Heart right ventricle (tissue), 16 donors: ENCODE data around the gene ACOXL. TPM values are rescaled to one million over a fixed set of nuclear protein-coding genes. Genes with fewer than 3 reads are reported as not detected.

Source experiments
- ATAC-seq, 8 donors: fragments of 200-7000 bp; cut with Tn5 transposase; one replicate each; pipeline ENCODE4 v1.9.1; 2020; ENCODE audit warnings: mild to moderate bottlenecking in 8 of 8, moderate library complexity in 8 of 8, moderate number of reproducible peaks in 1 of 8
- DNase-seq, 2 donors: peaks; one replicate each; pipeline ENCODE4 v3.0.0-alpha.2; 2020
- H3K27ac ChIP-seq, 10 donors: fragments of 200-600 bp; sonication (generic) in 2 of 10; one replicate each; pipeline versions ENCODE4 v1.5.0 to v1.8.0; 2020 to 2022; ENCODE audit warnings: mild to moderate bottlenecking in 3 of 10
- H3K27me3 ChIP-seq, 7 donors: fragments of 200-600 bp; one replicate each; pipeline ENCODE4 v1.8.0; 2021 to 2022; ENCODE audit warnings: mild to moderate bottlenecking in 2 of 7
- H3K36me3 ChIP-seq, 9 donors: fragments of 200-600 bp; sonication (generic) in 1 of 9; one replicate each; pipeline versions ENCODE4 v1.5.0 to v1.8.0; 2020 to 2022; ENCODE audit warnings: mild to moderate bottlenecking in 2 of 9
- H3K4me1 ChIP-seq, 9 donors: fragments of 200-600 bp; sonication (generic) in 1 of 9; one replicate each; pipeline versions ENCODE4 v1.5.0 to v1.8.0; 2020 to 2022; ENCODE audit warnings: mild to moderate bottlenecking in 4 of 9
- H3K4me3 ChIP-seq, 10 donors: fragments of 200-600 bp; sonication (generic) in 2 of 10; one replicate each; pipeline versions ENCODE4 v1.5.0 to v1.8.0; 2020 to 2022; ENCODE audit warnings: mild to moderate bottlenecking in 7 of 10, moderate library complexity in 2 of 10
- H3K9me3 ChIP-seq, 11 donors: fragments of 200-600 bp in 10 of 11; sonication (generic) in 2 of 11; one replicate each; pipeline versions ENCODE4 v1.5.0 to v1.8.0; 2013 to 2022; ENCODE audit warnings: mild to moderate bottlenecking in 2 of 11, control low read depth in 1 of 11, moderate library complexity in 1 of 11
- WGBS, 2 donors: extraction: QIAGEN DNeasy Blood & Tissue Kit; methylation state at CpG; one replicate each; pipeline ENCODE4 v1.1.7; 2013; ENCODE audit warnings: inconsistent platforms in 1 of 2; 5-methylcytosine and 5-hydroxymethylcytosine counted together
- intact Hi-C, 10 donors: fragments of 100-400 bp; cut with DNase I; formaldehyde crosslinking; loops; one replicate each; pipeline versions ENCODE4 v1.11.1 to v1.14.2; 2022
- polyA plus RNA-seq, 2 donors: library from polyadenylated mRNA; stranded (reverse); fragments of 200-250 nt; gene quantifications; one replicate each; pipeline ENCODE4 v1.2.3, GENCODE V29; 2013
- total RNA-seq, 10 donors: library from RNA; stranded (reverse); fragmentation: NEBNext Ultra II Directional in 3 of 10; extraction: Animal tissue kit (Norgen Biotek cat#: 25700) in 3 of 10; gene quantifications; one replicate each; pipeline versions ENCODE4 v1.2.1 to v1.2.4, GENCODE V29; 2021 to 2023
- TF ChIP-seq, protein P1 (sequence below), 9 donors: fragments of 200-600 bp; sonication (generic) in 2 of 9; IDR thresholded peaks; one replicate each; pipeline versions ENCODE4 v1.5.0 to v1.8.0; 2021 to 2022; ENCODE audit warnings: antibody characterized with exemption in 9 of 9, mild to moderate bottlenecking in 5 of 9, moderate library complexity in 1 of 9
- donor health status: Arrhythmogenic right ventricular cardiomyopathy.
- donor health status: ischemic (EF 13 %, LVEDD 7.1; RV severe dilation, severe dysfunction).
- donor health status: healthy with polysubstance abuse.
- donor health status: DM: no; HTN: yes; CAD: no.
- donor health status: DM: no; HTN: no; CAD: no.
- donor health status: ischemic (EF 25% LVEDD 6.9; RV normal size, moderate dysfunction).
- donor health status: ischemic (EF 25% LVEDD 5.7; RV mildly dilated, moderate dysfunction).
- donor health status: healthy.
- donor health status: DM: yes; HTN: yes; CAD: no.
- donor health status: Ischemic cardiomyopathy.
- donor health status: ischemic (EF 35%, LVEDD 5.7; RV mildly dilated, moderate dysfunction).
- donor health status: nonischemic (EF 11% LVEDD 7.7; RV severe dilation, severe dysfunction).
- donor health status: DM: yes; HTN: yes; CAD: no.
- donor health status: PGD.
- donor health status: ischemic (EF 29% LVEDD 5.4; RV normal size, mild dysfunction).
- donor health status: nonischemic (EF 23%, LVEDD 6.1; RV moderate dilation, normal function).

The ACOXL gene
- total and polyA plus RNA-seq, 12 donors, result not detected

- Histone ChIP-seq H3K4me1 (no peaks in the 10 kb centered on the region), H3K27me3 (peaks cover 0 to 43% (median 28%) of the 10 kb centered on the region in 7 donors), H3K36me3 (no peaks in the 10 kb centered on the region), H3K9me3 (no peaks in the 10 kb centered on the region), H3K27ac (no peak overlapping the region), H3K4me3 (no peak overlapping the region)
- ATAC-seq (no peak), DNase-seq (no peak)
- WGBS, 2 donors, result 84 to 90% methylated on average over 5 of the region's 5 CpGs
- TF ChIP-seq, protein P1, sequence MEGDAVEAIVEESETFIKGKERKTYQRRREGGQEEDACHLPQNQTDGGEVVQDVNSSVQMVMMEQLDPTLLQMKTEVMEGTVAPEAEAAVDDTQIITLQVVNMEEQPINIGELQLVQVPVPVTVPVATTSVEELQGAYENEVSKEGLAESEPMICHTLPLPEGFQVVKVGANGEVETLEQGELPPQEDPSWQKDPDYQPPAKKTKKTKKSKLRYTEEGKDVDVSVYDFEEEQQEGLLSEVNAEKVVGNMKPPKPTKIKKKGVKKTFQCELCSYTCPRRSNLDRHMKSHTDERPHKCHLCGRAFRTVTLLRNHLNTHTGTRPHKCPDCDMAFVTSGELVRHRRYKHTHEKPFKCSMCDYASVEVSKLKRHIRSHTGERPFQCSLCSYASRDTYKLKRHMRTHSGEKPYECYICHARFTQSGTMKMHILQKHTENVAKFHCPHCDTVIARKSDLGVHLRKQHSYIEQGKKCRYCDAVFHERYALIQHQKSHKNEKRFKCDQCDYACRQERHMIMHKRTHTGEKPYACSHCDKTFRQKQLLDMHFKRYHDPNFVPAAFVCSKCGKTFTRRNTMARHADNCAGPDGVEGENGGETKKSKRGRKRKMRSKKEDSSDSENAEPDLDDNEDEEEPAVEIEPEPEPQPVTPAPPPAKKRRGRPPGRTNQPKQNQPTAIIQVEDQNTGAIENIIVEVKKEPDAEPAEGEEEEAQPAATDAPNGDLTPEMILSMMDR (IDR thresholded peaks at IDR 0.05), result no peak
- intact Hi-C loops, result loop anchor here in 1 of 10 donors (10.0 kb wide), 1 partner anchor 180 kb away; no protein-coding TSS in a partner anchor
These were observed 132.8 kb downstream of the ACOXL start for GRCh38 chr2:110865188-110865587.

GRCh38 chr2:110866045-110866444, 133.7 kb downstream of the ACOXL start:
- no peak overlapping the region for H3K27ac ChIP-seq
- TF ChIP-seq, protein P1 (IDR thresholded peaks at IDR 0.05), result no peak
- peaks cover 0 to 38% (median 20%) of the 10 kb centered on the region in 7 donors for H3K27me3 ChIP-seq
- no peaks in the 10 kb centered on the region for H3K4me1 ChIP-seq
- H3K4me3 ChIP-seq, result no peak overlapping the region
- no peak for ATAC-seq
- no peak for DNase-seq
- no peaks in the 10 kb centered on the region for H3K9me3 ChIP-seq
- intact Hi-C loops, result loop anchor here in 1 of 10 donors (10.0 kb wide), 1 partner anchor 179 kb away; no protein-coding TSS in a partner anchor
- no peaks in the 10 kb centered on the region for H3K36me3 ChIP-seq
- 57 to 71% methylated on average over 7 of the region's 7 CpGs for WGBS, 2 donors

GRCh38 chr2:110866466-110866865, 134.1 kb downstream of the ACOXL start:
- Histone ChIP-seq H3K27ac (no peak overlapping the region), H3K4me3 (no peak overlapping the region), H3K36me3 (no peaks in the 10 kb centered on the region), H3K9me3 (no peaks in the 10 kb centered on the region), H3K4me1 (no peaks in the 10 kb centered on the region), H3K27me3 (peaks cover 0 to 36% (median 16%) of the 10 kb centered on the region in 7 donors)
- WGBS, 2 donors, result 76 to 80% methylated on average over 8 of the region's 8 CpGs
- TF ChIP-seq, protein P1 (IDR thresholded peaks at IDR 0.05), result no peak
- intact Hi-C loops, result loop anchor here in 1 of 10 donors (10.0 kb wide), 1 partner anchor 178 kb away; no protein-coding TSS in a partner anchor
- ATAC-seq (no peak), DNase-seq (no peak)

GRCh38 chr2:110867078-110867477, 134.7 kb downstream of the ACOXL start:
- Histone ChIP-seq H3K4me3 (no peak overlapping the region), H3K36me3 (no peaks in the 10 kb centered on the region), H3K9me3 (no peaks in the 10 kb centered on the region), H3K4me1 (no peaks in the 10 kb centered on the region), H3K27ac (no peak overlapping the region), H3K27me3 (peaks cover 0 to 30% (median 10%) of the 10 kb centered on the region in 7 donors)
- intact Hi-C loops, result loop anchor here in 1 of 10 donors (10.0 kb wide), 1 partner anchor 178 kb away; no protein-coding TSS in a partner anchor
- DNase-seq (no peak), ATAC-seq (no peak)
- TF ChIP-seq, protein P1 (IDR thresholded peaks at IDR 0.05), result no peak
- 91 to 95% methylated on average over 2 of the region's 2 CpGs for WGBS, 2 donors
